PC-9 (cell line): ENCODE measurements around the gene POU3F1. TPM values are rescaled to one million over a fixed set of nuclear protein-coding genes. Genes with fewer than 3 reads are reported as not detected.

ENCODE experiments used
- BruUV-seq: library from RNA; stranded (reverse); fragments of 400-500 nt; replicated peaks from 2 replicates; lab custom pipeline; 2021; lab: Mats Ljungman, UMichigan
- CTCF ChIA-PET: fragments of 300-600 bp; sonication (Branson Sonifier 250); formaldehyde crosslinking; loops from one replicate; lab custom pipeline; 2022; ENCODE audit warnings: antibody characterized with exemption; lab: Charles Lee
- POLR2A ChIA-PET: fragments of 300-600 bp; sonication (Branson Sonifier 250); formaldehyde crosslinking; loops from one replicate; lab custom pipeline; 2022; ENCODE audit warnings: antibody characterized with exemption; ENCODE audit not compliant: unreplicated experiment; lab: Charles Lee
- DNase-seq, 2 experiments: peaks; one replicate each; pipeline versions ENCODE4 v3.0.0 to v3.0.0-alpha.2; 2015 to 2022; ENCODE audit warnings: mixed read lengths in 1 of 2
- H2AFZ ChIP-seq: fragments of 200-600 bp; sonication (generic); 2 replicates; pipeline ENCODE4 v1.8.1; 2017; ENCODE audit warnings: antibody characterized with exemption
- H3F3A ChIP-seq: fragments of 200-600 bp; sonication (generic); 2 replicates; pipeline ENCODE4 v1.8.1; 2017; ENCODE audit warnings: antibody characterized with exemption, mild to moderate bottlenecking, low read depth; ENCODE audit not compliant: insufficient read depth
- H3K27ac ChIP-seq: fragments of 200-600 bp; sonication (generic); 2 replicates; pipeline ENCODE4 v1.6.1; 2016; ENCODE audit warnings: mixed run types
- H3K27me3 ChIP-seq: fragments of 200-600 bp; sonication (generic); 2 replicates; pipeline ENCODE4 v1.6.1; 2016; ENCODE audit warnings: low read depth, mixed run types; ENCODE audit not compliant: insufficient read depth
- H3K36me3 ChIP-seq: fragments of 200-600 bp; sonication (generic); 2 replicates; pipeline ENCODE4 v1.6.1; 2016; ENCODE audit warnings: low read depth, mixed run types
- H3K4me1 ChIP-seq: fragments of 200-600 bp; sonication (generic); replicated peaks from 2 replicates; pipeline ENCODE4 v1.6.1; 2016; ENCODE audit warnings: mixed run types; ENCODE audit not compliant: insufficient read depth
- H3K4me2 ChIP-seq: fragments of 200-600 bp; sonication (generic); 2 replicates; pipeline ENCODE4 v1.6.1; 2017; ENCODE audit warnings: mixed run types
- H3K4me3 ChIP-seq: fragments of 200-600 bp; sonication (generic); 2 replicates; pipeline ENCODE4 v1.6.1; 2016; ENCODE audit warnings: mixed run types
- H3K79me2 ChIP-seq: fragments of 200-600 bp; sonication (generic); 2 replicates; pipeline ENCODE4 v1.6.1; 2017; ENCODE audit warnings: low read depth, mixed run types
- H3K9me2 ChIP-seq: fragments of 200-600 bp; sonication (generic); 2 replicates; pipeline ENCODE4 v1.8.1; 2017; ENCODE audit warnings: mild to moderate bottlenecking; ENCODE audit not compliant: insufficient read depth
- H3K9me3 ChIP-seq: fragments of 200-600 bp; sonication (generic); 2 replicates; pipeline ENCODE4 v1.8.1; 2016; ENCODE audit warnings: low read depth; ENCODE audit not compliant: insufficient read depth
- H4K20me1 ChIP-seq: fragments of 200-600 bp; sonication (generic); 2 replicates; pipeline ENCODE4 v1.8.1; 2017; ENCODE audit not compliant: insufficient read depth
- CTCF ChIP-seq: fragments of 200-600 bp; sonication (generic); conservative IDR thresholded peaks from 2 replicates; pipeline ENCODE4 v1.6.1; 2017; ENCODE audit warnings: mixed run types, antibody characterized with exemption, mild to moderate bottlenecking, moderate library complexity
- EZH2 ChIP-seq: fragments of 200-600 bp; sonication (generic); IDR thresholded peaks from 2 replicates; pipeline ENCODE4 v1.8.0; 2017; ENCODE audit warnings: antibody characterized with exemption, low read depth
- intact Hi-C: fragments of 100-400 bp; cut with micrococcal nuclease; formaldehyde crosslinking; loops from one replicate; pipeline ENCODE4 v1.10.0; 2022; ENCODE audit not compliant: unreplicated experiment
- total RNA-seq: library from RNA; stranded (reverse); gene quantifications from 2 replicates; pipeline ENCODE4 v1.2.3, GENCODE V29; 2021

Gene POU3F1
- total RNA-seq, 1 experiment from 2014 or later, result not detected

- Histone ChIP-seq H2AFZ (no peak overlapping the region), H3K4me3 (no peak overlapping the region)
These were observed 17.4 kb downstream of the POU3F1 start for GRCh38 chr1:38029081-38029681.

GRCh38 chr1:38028671-38029070 is 17.9 kb downstream of the POU3F1 start:
- TF ChIP-seq CTCF (peak; percentile 29; the same call in 1 of the 2 replicates), EZH2 (no peak)
- Histone ChIP-seq H3K9me2 (no peaks in the 10 kb centered on the region), H3K4me2 (peak overlapping the region; percentile 73), H2AFZ (no peak overlapping the region), H3K27ac (peak overlapping the region; percentile 91), H3K9me3 (no peaks in the 10 kb centered on the region), H4K20me1 (no peaks in the 10 kb centered on the region), H3K4me3 (no peak overlapping the region), H3K36me3 (no peaks in the 10 kb centered on the region; the same call in 1 of the 2 replicates), H3F3A (peaks cover 36% of the 10 kb centered on the region; the same call in 1 of the 2 replicates), H3K4me1 (peaks cover 48% of the 10 kb centered on the region), H3K79me2 (no peaks in the 10 kb centered on the region), H3K27me3 (no peaks in the 10 kb centered on the region)
- intact Hi-C loops, result loop anchor here (2.0 to 5.0 kb wide), 4 partner anchors 109 to 1064 kb away; no protein-coding TSS in a partner anchor
- DNase-seq, result no peak
- ChIA-PET POLR2A (no interaction called here), CTCF (interaction anchor here (0.9 kb wide), 1 partner anchor 808 kb away, joined by 3 read pairs; no protein-coding TSS in a partner anchor)
- no TSS peak for BruUV-seq

More at GRCh38 chr1:38029081-38029681, 17.4 kb downstream of the POU3F1 start:
- ChIA-PET POLR2A (no interaction called here), CTCF (no interaction called here)
- intact Hi-C loops, result loop anchor here (2.0 to 5.0 kb wide), 4 partner anchors 108 to 1063 kb away; no protein-coding TSS in a partner anchor
- Histone ChIP-seq H3K9me2 (no peaks in the 10 kb centered on the region), H3K36me3 (no peaks in the 10 kb centered on the region; the same call in 1 of the 2 replicates), H3F3A (peaks cover 36% of the 10 kb centered on the region; the same call in 1 of the 2 replicates), H3K27ac (peak overlapping the region; percentile 91), H3K79me2 (no peaks in the 10 kb centered on the region), H3K4me2 (peak overlapping the region; percentile 73), H4K20me1 (no peaks in the 10 kb centered on the region), H3K4me1 (peaks cover 48% of the 10 kb centered on the region), H3K9me3 (no peaks in the 10 kb centered on the region), H3K27me3 (no peaks in the 10 kb centered on the region)
- DNase-seq, result no peak
- no TSS peak for BruUV-seq
- TF ChIP-seq EZH2, result no peak
- TF ChIP-seq CTCF, result no peak

GRCh38 chr1:38028105-38028591 is 18.4 kb downstream of the POU3F1 start:
- intact Hi-C loops, result loop anchor here (2.0 to 5.0 kb wide), 4 partner anchors 109 to 1064 kb away; no protein-coding TSS in a partner anchor
- no peaks in the 10 kb centered on the region for H3K79me2 ChIP-seq
- peak in 1 of 2 experiments; percentile 62 for DNase-seq
- peak overlapping the region; percentile 73 for H3K4me2 ChIP-seq
- TF ChIP-seq EZH2 (no peak), CTCF (no peak)
- no peak overlapping the region for H2AFZ ChIP-seq
- H3K4me3 ChIP-seq, result no peak overlapping the region
- CTCF ChIA-PET, result interaction anchor here (0.9 kb wide), 1 partner anchor 808 kb away, joined by 3 read pairs; no protein-coding TSS in a partner anchor
- peaks cover 4% of the 10 kb centered on the region; the same call in 1 of the 2 replicates for H3K36me3 ChIP-seq
- H3F3A ChIP-seq, result peaks cover 36% of the 10 kb centered on the region; the same call in 1 of the 2 replicates
- H3K27me3 ChIP-seq, result no peaks in the 10 kb centered on the region
- no peaks in the 10 kb centered on the region for H4K20me1 ChIP-seq
- peaks cover 48% of the 10 kb centered on the region for H3K4me1 ChIP-seq
- no peaks in the 10 kb centered on the region for H3K9me2 ChIP-seq
- H3K27ac ChIP-seq, result peak overlapping the region; percentile 91
- no peaks in the 10 kb centered on the region for H3K9me3 ChIP-seq
- POLR2A ChIA-PET, result interaction anchor here (0.6 kb wide), 1 partner anchor 1359 kb away, joined by 4 read pairs; no protein-coding TSS in a partner anchor
- no TSS peak for BruUV-seq
